Keratinocyte (primary cell): ENCODE measurements around the gene BICD1. TPM values are rescaled to one million over a fixed set of nuclear protein-coding genes. Genes with fewer than 3 reads are reported as not detected.

Experiments used
- DNase-seq: peaks from one replicate; pipeline ENCODE4 v3.0.0-alpha.2; 2011; ENCODE audit warnings: low read depth, missing footprints, low spot score
- FAIRE-seq: peaks from 2 replicates; lab custom pipeline; 2011; peaks lifted over from hg19 to GRCh38; lab: Jason Lieb, UNC
- H2AFZ ChIP-seq: 2 replicates; pipeline ENCODE4 v1.6.0; 2012; ENCODE audit warnings: low read length, control low read depth, inconsistent platforms; ENCODE audit not compliant: control insufficient read depth
- H3K27ac ChIP-seq: 2 replicates; pipeline ENCODE4 v1.5.1; 2011; ENCODE audit warnings: low read length; ENCODE audit not compliant: control insufficient read depth, insufficient read depth
- H3K27me3 ChIP-seq: 3 replicates; pipeline ENCODE4 v1.6.0; 2011; ENCODE audit warnings: low read length; ENCODE audit not compliant: control insufficient read depth, insufficient read depth; ENCODE audit errors: extremely low read depth
- H3K36me3 ChIP-seq, 2 experiments: 2 replicates in 1 of 2; 3 replicates in 1 of 2; pipeline ENCODE4 v1.5.1; 2011; ENCODE audit warnings: low read length in 2 of 2, mild to moderate bottlenecking in 1 of 2; ENCODE audit not compliant: control insufficient read depth in 2 of 2, insufficient read depth in 2 of 2; ENCODE audit errors: extremely low read depth in 1 of 2
- H3K4me1 ChIP-seq: 3 replicates; pipeline ENCODE4 v1.5.1; 2011; ENCODE audit warnings: low read length; ENCODE audit not compliant: control insufficient read depth, insufficient read depth; ENCODE audit errors: extremely low read depth
- H3K4me2 ChIP-seq: 3 replicates; pipeline ENCODE4 v1.6.0; 2011; ENCODE audit warnings: low read depth, low read length; ENCODE audit not compliant: control insufficient read depth, insufficient read depth; ENCODE audit errors: extremely low read depth
- H3K4me3 ChIP-seq, 3 experiments: fragments of 200-600 bp in 1 of 3; sonication (generic) in 1 of 3; 2 replicates in 2 of 3; 3 replicates in 1 of 3; pipeline ENCODE4 v1.5.1; 2011 to 2016; ENCODE audit warnings: low read length in 3 of 3, mild to moderate bottlenecking in 3 of 3, control low read depth in 2 of 3, inconsistent platforms in 1 of 3, low read depth in 1 of 3, mixed read lengths in 1 of 3, mixed run types in 1 of 3, moderate library complexity in 1 of 3; ENCODE audit not compliant: control insufficient read depth in 2 of 3, insufficient read depth in 2 of 3; ENCODE audit errors: extremely low read depth in 1 of 3
- H3K79me2 ChIP-seq: 2 replicates; pipeline ENCODE4 v1.6.0; 2012; ENCODE audit warnings: low read length; ENCODE audit not compliant: control insufficient read depth, insufficient read depth
- H3K9ac ChIP-seq: 3 replicates; pipeline ENCODE4 v1.6.0; 2011; ENCODE audit warnings: low read length; ENCODE audit not compliant: control insufficient read depth, insufficient read depth; ENCODE audit errors: extremely low read depth
- H3K9me1 ChIP-seq: 3 replicates; pipeline ENCODE4 v1.6.0; 2011; ENCODE audit warnings: low read length; ENCODE audit not compliant: control insufficient read depth, insufficient read depth; ENCODE audit errors: extremely low read depth
- H3K9me3 ChIP-seq: 2 replicates; pipeline ENCODE4 v1.5.1; 2012; ENCODE audit warnings: low read depth, low read length; ENCODE audit not compliant: control insufficient read depth
- H4K20me1 ChIP-seq: 3 replicates; pipeline ENCODE4 v1.6.0; 2011; ENCODE audit warnings: low read length; ENCODE audit not compliant: control insufficient read depth, insufficient read depth; ENCODE audit errors: extremely low read depth
- EZH2 ChIP-seq: IDR thresholded peaks from one replicate; pipeline ENCODE4 v1.6.1; 2012; ENCODE audit warnings: inconsistent platforms, mild to moderate bottlenecking, low read length, moderate library complexity
- dilution Hi-C: fragments of 300-500 bp; cut with MboI; formaldehyde crosslinking; loops from one replicate; pipeline ENCODE4 v1.7.0; 2020; ENCODE audit warnings: low sequenced_read_pairs; ENCODE audit not compliant: extremely low pct_ligation_motif_present
- polyA plus RNA-seq, 5 experiments: library from polyadenylated mRNA; depleted of rRNA in 3 of 5; stranded (reverse) in 3 of 5; stranded (forward) in 1 of 5; unstranded in 1 of 5; fragments of >200 nt; gene quantifications; 1 replicate in 1 of 5; 2 replicates in 3 of 5; 3 replicates in 1 of 5; pipeline versions ENCODE4 v1.2.1 to v1.2.3, GENCODE V29; 2011 to 2012; ENCODE audit warnings: missing spikeins in 2 of 5, low read depth in 1 of 5, low replicate concordance in 1 of 5
- TF ChIP-seq, protein P1 (sequence below), 3 experiments: IDR thresholded peaks in 1 of 3; conservative IDR thresholded peaks in 1 of 3; optimal IDR thresholded peaks in 1 of 3; 2 replicates in 2 of 3; 3 replicates in 1 of 3; pipeline versions ENCODE3 to v1.5.1; 2011; ENCODE audit warnings: low read length in 3 of 3, mild to moderate bottlenecking in 3 of 3, moderate library complexity in 2 of 3, control low read depth in 1 of 3, inconsistent platforms in 1 of 3; ENCODE audit not compliant: insufficient read depth in 2 of 3; ENCODE audit errors: extremely low read depth in 1 of 3

BICD1 gene
- polyA plus RNA-seq, 1 donor (not counting 4 experiments of a cell fraction or from before 2014, with no cell fraction given) = 10.2 TPM

DNA sequence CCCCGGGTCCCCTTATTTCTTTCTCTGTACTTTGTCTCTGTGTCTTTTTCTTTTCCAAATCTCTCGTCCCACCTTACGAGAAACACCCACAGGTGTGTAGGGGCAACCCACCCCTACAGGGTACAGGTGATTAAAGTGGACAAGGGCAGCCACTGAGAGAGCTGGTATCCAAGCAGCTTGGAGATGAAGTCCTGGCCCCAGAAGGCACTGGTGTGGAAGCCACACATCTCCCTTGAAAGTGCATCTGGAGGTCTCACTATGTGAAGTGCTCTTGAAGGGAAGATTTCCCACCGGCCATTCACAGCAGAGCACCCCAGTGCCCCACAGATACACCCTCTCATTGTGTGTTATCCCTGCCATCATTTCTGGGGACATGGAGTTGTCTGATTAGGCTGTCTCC, 6.3 kb upstream of the BICD1 start:
- H3K36me3 ChIP-seq = no peaks in the 10 kb centered on the region
- H3K27ac ChIP-seq = no peak overlapping the region
- H3K9ac ChIP-seq = no peak overlapping the region
- H3K4me1 ChIP-seq = no peaks in the 10 kb centered on the region
- H3K27me3 ChIP-seq = no peaks in the 10 kb centered on the region
- no peaks in the 10 kb centered on the region for H3K9me1 ChIP-seq
- no peak overlapping the region for H2AFZ ChIP-seq
- no peaks in the 10 kb centered on the region for H3K9me3 ChIP-seq
- H3K4me3 ChIP-seq = no peak overlapping the region
- FAIRE-seq (no peak), DNase-seq (no peak)
- TF ChIP-seq EZH2 = no peak
- TF ChIP-seq, protein P1, sequence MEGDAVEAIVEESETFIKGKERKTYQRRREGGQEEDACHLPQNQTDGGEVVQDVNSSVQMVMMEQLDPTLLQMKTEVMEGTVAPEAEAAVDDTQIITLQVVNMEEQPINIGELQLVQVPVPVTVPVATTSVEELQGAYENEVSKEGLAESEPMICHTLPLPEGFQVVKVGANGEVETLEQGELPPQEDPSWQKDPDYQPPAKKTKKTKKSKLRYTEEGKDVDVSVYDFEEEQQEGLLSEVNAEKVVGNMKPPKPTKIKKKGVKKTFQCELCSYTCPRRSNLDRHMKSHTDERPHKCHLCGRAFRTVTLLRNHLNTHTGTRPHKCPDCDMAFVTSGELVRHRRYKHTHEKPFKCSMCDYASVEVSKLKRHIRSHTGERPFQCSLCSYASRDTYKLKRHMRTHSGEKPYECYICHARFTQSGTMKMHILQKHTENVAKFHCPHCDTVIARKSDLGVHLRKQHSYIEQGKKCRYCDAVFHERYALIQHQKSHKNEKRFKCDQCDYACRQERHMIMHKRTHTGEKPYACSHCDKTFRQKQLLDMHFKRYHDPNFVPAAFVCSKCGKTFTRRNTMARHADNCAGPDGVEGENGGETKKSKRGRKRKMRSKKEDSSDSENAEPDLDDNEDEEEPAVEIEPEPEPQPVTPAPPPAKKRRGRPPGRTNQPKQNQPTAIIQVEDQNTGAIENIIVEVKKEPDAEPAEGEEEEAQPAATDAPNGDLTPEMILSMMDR (optimal IDR thresholded peaks at IDR 0.05 in 1 of 3, IDR thresholded peaks at IDR 0.05 in 1 of 3, conservative IDR thresholded peaks at IDR 0.05 in 1 of 3; ENCODE audit: extremely low read depth in 1 of 3, insufficient read depth in 2 of 3, low read length in 3 of 3) = no peak
- dilution Hi-C loops = no loop called here
- H4K20me1 ChIP-seq = no peaks in the 10 kb centered on the region
- no peaks in the 10 kb centered on the region for H3K79me2 ChIP-seq
- no peak overlapping the region for H3K4me2 ChIP-seq

DNA sequence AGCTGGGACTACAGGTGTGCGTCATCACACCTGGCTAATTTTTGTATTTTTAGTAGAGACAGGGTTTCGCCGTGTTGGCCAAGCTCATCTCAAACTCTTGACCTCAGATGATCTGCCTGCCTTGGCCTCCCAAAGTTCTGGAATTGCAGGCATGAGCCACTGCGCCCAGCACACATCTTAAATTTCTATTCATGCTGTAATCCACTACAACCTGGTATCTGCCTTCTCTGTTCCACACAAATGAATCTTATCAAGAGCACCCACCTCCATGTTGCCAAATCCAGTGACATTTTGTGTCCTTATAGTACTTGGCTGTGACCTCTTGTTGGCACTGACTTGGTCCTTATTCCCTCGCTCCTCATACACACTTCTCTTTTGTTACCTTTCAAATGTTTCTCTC, 5.8 kb upstream of the BICD1 start:
- H3K9me1 ChIP-seq = no peaks in the 10 kb centered on the region
- no peak overlapping the region for H3K4me2 ChIP-seq
- H3K36me3 ChIP-seq = no peaks in the 10 kb centered on the region
- no peak overlapping the region for H3K4me3 ChIP-seq
- H3K27me3 ChIP-seq = no peaks in the 10 kb centered on the region
- no peaks in the 10 kb centered on the region for H3K4me1 ChIP-seq
- TF ChIP-seq, protein P1 (optimal IDR thresholded peaks at IDR 0.05 in 1 of 3, IDR thresholded peaks at IDR 0.05 in 1 of 3, conservative IDR thresholded peaks at IDR 0.05 in 1 of 3; ENCODE audit: extremely low read depth in 1 of 3, insufficient read depth in 2 of 3, low read length in 3 of 3) = no peak
- no peak for TF ChIP-seq EZH2
- no peak overlapping the region for H2AFZ ChIP-seq
- H4K20me1 ChIP-seq = no peaks in the 10 kb centered on the region
- no peaks in the 10 kb centered on the region for H3K9me3 ChIP-seq
- no peak overlapping the region for H3K27ac ChIP-seq
- FAIRE-seq = no peak
- H3K9ac ChIP-seq = no peak overlapping the region
- DNase-seq = no peak
- no peaks in the 10 kb centered on the region for H3K79me2 ChIP-seq
- dilution Hi-C loops = no loop called here
